NCI-H345 (cell line): Measurements from ENCODE around the gene CFAP92.

Experiments used
- DNase-seq: peaks from one replicate; lab custom pipeline; 2025; lab: John Stamatoyannopoulos, UW

CFAP92 gene

GRCh38 chr3:128983293-128984069 lies 10.4 kb downstream of the CFAP92 start:
- no peak for DNase-seq

DNA sequence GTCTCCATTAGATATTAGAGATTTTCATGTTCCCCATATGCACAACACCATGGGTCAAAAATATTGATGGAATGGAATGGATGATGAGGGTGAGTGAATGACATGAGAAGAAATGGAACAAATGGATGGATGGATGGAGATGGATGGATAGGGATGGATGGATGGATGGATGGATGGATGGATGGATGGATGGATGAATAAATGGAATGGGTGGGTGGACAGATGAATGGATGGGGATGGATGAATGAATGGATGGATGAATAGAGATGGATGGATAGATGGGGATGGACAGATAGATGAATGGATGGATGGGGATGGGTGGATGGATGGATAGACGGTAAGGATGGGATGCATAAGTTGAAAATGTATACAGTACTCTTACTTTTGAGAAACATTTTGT lies 18.6 kb downstream of the CFAP92 start:
- no peak for DNase-seq

GRCh38 chr3:128973988-128974564 lies 19.8 kb downstream of the CFAP92 start:
- no peak for DNase-seq

GRCh38 chr3:128971421-128972100 lies 22.3 kb downstream of the CFAP92 start:
- no peak for DNase-seq

DNA sequence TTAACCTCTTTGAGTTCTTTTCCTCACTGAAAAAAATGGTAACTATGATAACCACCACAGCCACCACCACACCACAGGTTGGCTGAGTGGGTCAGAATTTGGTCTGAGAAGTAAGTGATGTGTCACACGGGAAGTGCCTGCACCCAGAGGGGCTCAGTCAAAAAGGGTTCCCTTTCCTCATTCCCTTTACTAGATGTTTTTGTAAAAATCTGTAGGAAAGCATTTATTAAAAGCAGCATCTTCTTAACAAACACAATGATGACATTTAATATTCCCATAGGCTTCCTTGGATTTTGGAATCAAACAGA lies 23.2 kb downstream of the CFAP92 start:
- DNase-seq, result no peak

DNA sequence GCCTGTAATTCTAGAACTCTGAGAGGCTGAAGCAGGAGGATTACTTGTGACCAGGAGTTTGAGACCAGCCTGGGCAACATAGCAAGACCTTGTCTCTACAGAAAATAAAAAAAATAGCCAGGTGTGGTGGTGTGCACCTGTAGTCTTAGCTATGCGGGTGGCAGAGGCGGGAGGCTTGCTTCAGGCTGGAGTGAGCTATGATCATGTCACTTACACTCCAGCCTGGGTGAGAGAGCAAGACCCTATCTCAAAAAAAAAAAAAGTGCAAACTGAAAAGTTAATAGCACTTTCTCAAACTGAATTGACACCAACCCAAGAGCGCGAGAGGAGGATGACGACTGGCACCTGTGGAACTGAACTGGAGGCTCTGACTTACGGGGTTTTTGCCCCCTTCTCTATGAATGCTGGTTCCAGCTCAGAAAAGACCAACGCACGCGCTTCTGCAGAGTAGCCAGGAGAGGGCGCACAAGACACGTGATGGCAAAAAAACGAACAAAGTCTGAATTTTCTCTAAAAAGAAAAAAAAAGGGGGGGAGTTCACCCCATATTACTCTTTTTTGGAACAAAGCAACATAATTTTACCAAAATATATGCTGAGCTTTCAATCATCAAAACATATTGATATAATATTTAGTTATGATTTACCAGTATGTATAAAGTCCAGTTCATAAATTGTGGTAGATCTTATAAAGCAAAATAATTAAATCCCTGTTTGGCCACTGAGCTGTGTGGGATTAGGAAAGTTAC lies 23.7 kb downstream of the CFAP92 start:
- DNase-seq, result peak; percentile 35

- no peak for DNase-seq
Measured at GRCh38 chr3:128967748-128968355, 26.0 kb downstream of the CFAP92 start.

- DNase-seq, result no peak
Measured at GRCh38 chr3:128965818-128966217, 28.1 kb downstream of the CFAP92 start.

- no peak for DNase-seq
Measured at GRCh38 chr3:128965280-128965679, 28.6 kb downstream of the CFAP92 start.

- DNase-seq, result no peak
Measured at GRCh38 chr3:128956440-128956839, 37.4 kb downstream of the CFAP92 start.

DNA sequence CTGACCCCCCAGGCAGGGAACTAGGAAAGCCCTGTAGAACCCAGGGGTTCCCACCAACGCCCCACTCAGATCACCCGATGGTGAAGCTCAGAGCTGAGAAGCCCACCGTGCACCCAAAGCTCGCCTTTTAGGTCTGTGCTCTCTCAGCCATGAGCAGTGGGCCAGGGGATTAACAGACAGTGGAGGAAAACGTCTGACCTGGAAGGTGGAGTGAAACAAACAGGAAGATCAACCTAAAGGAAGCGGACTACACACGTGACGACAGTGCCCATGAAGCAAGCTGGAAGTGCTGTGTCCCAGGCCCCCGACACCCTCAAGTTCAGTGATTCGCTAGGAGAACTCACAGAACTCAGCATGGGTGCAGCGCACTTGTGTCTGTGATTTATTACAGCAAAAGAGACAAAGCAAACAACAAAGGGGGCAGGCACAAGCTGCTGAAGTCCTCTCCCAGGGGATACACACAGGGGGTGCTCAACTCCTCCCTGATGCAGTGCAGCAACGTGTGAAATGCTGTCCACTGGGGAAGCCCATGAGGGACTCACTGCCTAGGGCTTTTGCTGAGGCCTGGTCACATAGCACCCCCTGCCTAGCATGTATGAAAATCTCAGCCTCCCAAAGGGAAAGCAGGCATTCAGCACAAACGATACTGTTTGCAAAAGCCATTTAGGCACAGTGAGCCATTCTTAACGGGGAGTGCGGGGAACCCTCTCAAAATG lies 43.5 kb downstream of the CFAP92 start:
- peak; percentile 52 for DNase-seq

DNA sequence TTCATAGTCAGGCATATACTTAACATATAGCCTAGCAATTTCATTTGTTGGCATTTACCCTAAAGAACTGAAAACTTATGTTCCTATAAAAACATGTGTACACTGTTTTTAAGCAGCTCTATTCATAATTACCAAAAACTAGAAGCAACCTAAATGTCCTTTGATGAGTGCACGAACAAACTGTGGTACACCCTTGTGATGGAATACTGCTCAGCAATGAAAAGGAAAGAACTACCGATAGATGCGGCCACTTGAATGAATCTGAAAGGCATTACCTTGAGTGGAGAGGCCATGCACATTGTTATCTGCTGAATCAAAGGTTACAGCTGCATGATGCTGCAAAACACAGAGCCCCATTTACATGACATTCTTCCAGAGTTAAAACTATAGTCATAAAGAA lies 44.7 kb downstream of the CFAP92 start:
- no peak for DNase-seq

DNA sequence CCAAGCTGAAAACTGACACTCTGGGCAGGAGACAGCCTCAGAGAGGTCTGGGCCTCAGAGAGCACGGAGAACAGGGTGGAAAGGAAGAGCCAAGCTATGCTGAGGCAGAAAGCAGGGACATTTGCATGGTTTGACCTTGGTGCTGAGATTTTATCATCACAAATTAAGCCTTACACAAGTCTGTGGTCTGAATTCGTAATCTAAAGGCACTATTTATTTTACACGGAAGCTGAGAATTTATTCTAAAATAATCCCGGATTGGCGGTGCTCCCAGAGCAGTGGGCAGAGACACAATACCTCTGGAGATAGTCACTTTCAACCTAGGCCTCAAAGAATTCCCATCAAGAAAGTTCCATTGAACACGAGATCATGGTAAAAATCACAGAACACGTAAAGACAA lies 47.5 kb downstream of the CFAP92 start:
- DNase-seq, result no peak

GRCh38 chr3:128945878-128946175 lies 48.0 kb downstream of the CFAP92 start:
- DNase-seq, result no peak

DNA sequence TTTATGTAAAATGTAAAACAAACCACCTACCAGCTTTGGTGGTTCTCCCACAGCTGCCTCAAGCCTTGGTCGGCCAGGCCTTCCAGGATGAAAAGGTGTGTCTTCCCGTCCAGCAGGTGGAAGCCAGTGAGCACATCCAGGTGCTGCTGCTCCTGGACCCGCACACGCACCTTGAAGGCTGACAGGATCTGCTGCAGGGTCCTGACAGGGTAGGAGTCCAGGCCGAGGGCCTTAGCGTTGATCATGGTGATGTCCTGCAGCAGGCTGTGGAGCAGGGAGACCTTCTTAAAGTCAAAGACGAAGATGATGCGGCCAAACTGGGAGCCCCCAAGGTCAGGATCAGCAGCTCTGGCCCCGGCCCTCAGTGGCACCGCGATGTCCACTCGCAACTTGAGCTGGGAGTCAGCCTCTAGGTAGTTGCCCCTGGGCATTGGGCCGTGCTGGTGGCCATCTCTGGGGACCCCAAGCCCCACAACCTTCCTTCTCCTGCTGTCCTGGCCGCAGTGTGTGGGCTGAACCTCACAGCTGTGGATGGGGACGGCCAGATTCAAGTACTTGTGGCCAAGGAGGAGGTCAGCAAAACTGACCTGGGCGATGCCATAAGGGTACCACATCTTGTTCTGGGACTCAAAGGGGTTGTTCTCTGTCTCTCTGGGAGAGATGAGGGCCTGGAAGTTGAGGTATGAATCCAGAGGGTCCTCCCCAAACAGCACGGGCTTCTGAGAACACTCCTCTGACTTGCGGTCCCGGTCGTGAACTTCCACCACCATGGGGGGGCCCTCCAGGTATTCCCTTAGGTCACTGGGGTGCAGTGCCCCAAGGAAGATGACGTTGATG lies 48.6 kb downstream of the CFAP92 start:
- DNase-seq, result no peak

DNA sequence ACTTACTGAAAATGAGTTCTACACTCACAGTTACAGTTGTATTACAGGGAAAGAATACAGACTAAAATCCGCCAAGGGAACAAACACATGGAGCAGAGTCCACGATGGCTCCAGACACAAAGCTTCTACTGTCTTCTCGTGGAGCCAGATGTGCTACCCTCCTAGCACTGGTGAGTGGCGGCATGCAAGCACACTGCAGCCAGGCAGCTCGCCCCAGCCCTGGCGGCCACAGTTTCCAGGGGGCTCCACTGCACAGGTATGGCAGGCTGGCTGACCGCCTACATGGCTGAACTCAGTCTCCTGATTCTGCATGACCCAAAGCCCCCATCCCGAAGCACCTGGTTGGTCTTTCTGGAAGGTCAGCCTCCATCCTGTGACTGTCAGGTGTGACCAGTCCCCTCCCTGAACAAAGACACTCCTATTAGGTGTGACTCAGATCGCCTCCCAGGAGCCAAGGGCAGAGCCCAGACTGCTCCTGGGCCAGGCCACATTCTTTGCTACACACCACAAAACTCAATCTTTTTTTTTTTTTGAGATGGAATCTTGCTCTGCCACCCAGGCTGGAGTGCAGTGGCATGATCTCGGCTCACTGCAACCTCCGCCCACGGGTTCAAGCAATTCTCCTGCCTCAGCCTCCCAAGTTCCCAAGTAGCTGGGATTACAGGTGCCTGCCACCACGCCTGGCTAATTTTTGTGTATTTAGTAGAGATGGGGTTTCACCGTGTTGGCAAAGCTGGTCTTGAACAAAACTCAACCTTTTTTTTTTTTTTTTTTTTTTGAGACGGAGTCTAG lies 51.5 kb downstream of the CFAP92 start:
- DNase-seq, result no peak

DNA sequence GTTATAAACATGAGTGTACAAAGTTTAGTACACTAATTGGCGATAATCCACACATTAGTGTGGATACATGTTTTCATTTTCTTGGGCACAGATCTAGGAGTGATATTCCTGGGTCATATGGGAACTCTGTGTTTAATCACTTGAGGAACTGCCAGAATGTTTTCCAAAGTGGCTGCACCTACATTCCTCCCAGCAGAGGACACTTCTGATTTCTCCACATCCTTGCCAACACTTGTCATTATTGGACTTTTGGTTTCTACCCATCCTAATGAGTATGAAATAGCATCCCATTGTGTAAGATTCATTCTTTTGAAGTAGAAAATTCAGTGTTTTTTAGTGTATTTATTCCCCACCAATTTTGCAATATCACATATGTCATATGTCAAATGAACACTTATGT lies 53.6 kb downstream of the CFAP92 start:
- no peak for DNase-seq

DNA sequence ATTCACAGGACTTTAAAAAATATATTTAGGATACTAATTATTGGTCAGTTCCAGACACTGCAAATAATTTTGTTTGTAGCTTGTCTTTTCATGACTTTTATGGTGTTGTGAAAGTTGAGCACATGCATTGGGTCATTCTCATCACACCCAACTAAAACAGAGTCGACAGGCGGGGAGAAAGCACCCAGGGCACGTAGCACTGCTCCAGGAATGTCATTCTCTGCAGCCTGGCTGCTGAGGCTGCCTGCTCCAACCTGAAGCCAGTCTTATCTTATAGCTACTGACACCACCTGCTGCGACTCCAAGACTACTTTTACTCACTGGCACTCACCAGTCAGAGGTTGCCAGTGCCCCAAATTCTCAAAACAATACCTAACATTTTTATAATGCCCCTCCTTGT lies 57.5 kb downstream of the CFAP92 start:
- DNase-seq, result no peak

DNA sequence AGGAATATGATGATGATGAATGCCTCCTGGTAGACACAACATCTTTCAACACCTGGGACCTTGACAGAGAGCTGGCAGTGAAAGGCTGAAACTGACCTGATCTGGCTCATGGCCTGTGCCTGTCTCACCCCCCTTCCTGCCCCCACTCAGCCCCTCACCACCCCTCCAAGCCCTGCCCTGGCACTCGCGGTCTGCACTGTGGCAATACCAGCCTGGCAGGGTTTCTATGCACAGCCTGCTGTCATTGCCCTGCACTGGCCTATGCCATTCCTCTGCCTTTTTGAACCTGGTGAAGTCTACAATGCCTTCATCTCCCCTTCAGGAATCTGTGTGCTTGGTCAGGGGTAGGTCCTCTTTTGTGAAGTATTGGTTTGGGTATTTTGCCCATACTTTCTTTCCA lies 58.0 kb downstream of the CFAP92 start:
- DNase-seq, result no peak

DNA sequence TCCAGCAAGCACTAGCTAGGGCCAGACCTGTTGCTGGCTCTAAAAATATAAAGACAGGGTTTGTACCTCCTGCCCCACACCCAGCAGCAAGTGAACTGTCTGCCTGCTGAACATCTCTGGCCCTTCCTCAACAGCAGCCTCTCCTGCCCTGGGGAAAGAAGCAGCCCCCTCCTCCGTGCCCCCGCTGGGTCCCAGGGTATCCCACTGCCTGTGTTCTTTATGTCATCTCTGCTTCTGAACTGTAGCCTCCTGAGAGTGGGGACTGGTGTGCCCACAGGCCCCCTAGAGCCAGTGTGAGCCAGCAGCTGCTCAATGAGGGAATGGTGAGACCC lies 60.0 kb downstream of the CFAP92 start:
- DNase-seq, result no peak
